DND-41 (cell line): Measurements from ENCODE around the gene MKNK1.

Source experiments
- CTCF ChIP-seq: IDR thresholded peaks from 2 replicates; pipeline ENCODE4 v1.5.1; 2012; ENCODE audit warnings: borderline replicate concordance, low read length, moderate library complexity, mild to moderate bottlenecking; ENCODE audit not compliant: poor library complexity, severe bottlenecking; ENCODE audit errors: extremely low read depth
- EZH2 ChIP-seq: IDR thresholded peaks from 3 replicates; pipeline ENCODE4 v1.6.1; 2012; ENCODE audit warnings: borderline replicate concordance, low read depth, mild to moderate bottlenecking, moderate library complexity, low read length, inconsistent platforms; ENCODE audit not compliant: severe bottlenecking

DNA sequence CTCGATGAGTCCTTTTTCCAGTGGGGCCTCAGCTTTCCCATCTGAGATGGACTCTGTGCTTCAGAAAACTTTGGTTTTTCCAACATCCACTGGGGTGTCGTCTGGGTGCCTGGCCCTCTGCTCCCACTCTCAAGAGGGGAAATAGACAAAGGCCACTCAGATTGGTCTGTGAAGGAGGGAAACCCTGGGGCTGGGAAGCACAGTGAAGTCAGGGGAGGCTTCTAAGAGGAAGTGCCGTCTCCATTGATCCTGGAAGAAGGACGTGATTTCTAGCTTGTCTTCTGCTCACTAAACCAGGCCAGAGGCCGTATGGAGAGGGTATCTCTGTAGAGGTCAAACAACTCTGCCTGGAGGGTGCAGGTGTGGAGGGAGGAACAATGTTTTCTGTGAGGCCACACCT, 57.9 kb downstream of the MKNK1 start:
- TF ChIP-seq EZH2 = no peak
- TF ChIP-seq CTCF = no peak
